Spinal cord (tissue), 10 donors: ENCODE results near the gene CWF19L2. TPM values are rescaled to one million over a fixed set of nuclear protein-coding genes. Genes with fewer than 3 reads are reported as not detected.
"Not testable (repeated sequence)": the region's sequence is repeated elsewhere in the genome, so short reads cannot be mapped to it uniquely, and the experiment has no call there.

Experiments used
- DNase-seq, 6 donors: peaks; one replicate each; pipeline versions ENCODE4 v3.0.0 to v3.0.0-alpha.2; 2013 to 2015; ENCODE audit warnings: low spot score in 6 of 6, low read depth in 4 of 6
- H3K27ac ChIP-seq: one replicate; pipeline ENCODE4 v1.5.1; 2013; ENCODE audit warnings: low read depth, low read length, control low read depth
- H3K27me3 ChIP-seq: one replicate; pipeline ENCODE4 v1.6.1; 2013; ENCODE audit warnings: low read length; ENCODE audit not compliant: control insufficient read depth, insufficient read depth
- H3K36me3 ChIP-seq: one replicate; pipeline ENCODE4 v1.6.1; 2013; ENCODE audit warnings: low read length; ENCODE audit not compliant: control insufficient read depth, insufficient read depth
- H3K4me1 ChIP-seq: one replicate; pipeline ENCODE4 v1.6.1; 2013; ENCODE audit warnings: low read length; ENCODE audit not compliant: control insufficient read depth, insufficient read depth
- H3K4me3 ChIP-seq: one replicate; pipeline ENCODE4 v1.5.1; 2013; ENCODE audit warnings: low read depth, low read length, control low read depth
- H3K9me3 ChIP-seq: one replicate; pipeline ENCODE4 v1.6.1; 2013; ENCODE audit warnings: low read length; ENCODE audit not compliant: control insufficient read depth, insufficient read depth
- WGBS: methylation state at CpG from one replicate; pipeline ENCODE4 v1.1.5; 2013; ENCODE audit warnings: missing lambda C conversion rate; ENCODE audit not compliant: insufficient coverage; 5-methylcytosine and 5-hydroxymethylcytosine counted together
- polyA plus RNA-seq, 2 donors: library from polyadenylated mRNA; unstranded; fragments of 120-200 nt; gene quantifications; one replicate each; pipeline ENCODE4 v1.2.1, GENCODE V29; 2013; ENCODE audit not compliant: insufficient read length in 2 of 2
- total RNA-seq, 2 donors: library from RNA; depleted of rRNA in 1 of 2; stranded (reverse); fragments of 120-200 nt in 1 of 2; fragments of >200 nt in 1 of 2; gene quantifications; one replicate each; pipeline versions ENCODE4 v1.2.3 to v1.2.4, GENCODE V29; 2013 to 2014
- donor health status: healthy.

Gene CWF19L2
- total and polyA plus RNA-seq, 4 donors: 9.4 to 33.0 (median 19.1) TPM

GRCh38 chr11:107478922-107479321 lies 21.3 kb upstream of the CWF19L2 start:
- Histone ChIP-seq H3K27me3 (no peaks in the 10 kb centered on the region), H3K4me3 (no peak overlapping the region), H3K4me1 (no peaks in the 10 kb centered on the region), H3K36me3 (no peaks in the 10 kb centered on the region), H3K9me3 (no peaks in the 10 kb centered on the region), H3K27ac (no peak overlapping the region)
- DNase-seq: no peak

GRCh38 chr11:107477820-107478219 lies 20.2 kb upstream of the CWF19L2 start:
- WGBS: no CpG with 5 or more reads among the region's 3 CpGs
- no peaks in the 10 kb centered on the region for H3K4me1 ChIP-seq
- no peaks in the 10 kb centered on the region for H3K36me3 ChIP-seq
- H3K9me3 ChIP-seq: no peaks in the 10 kb centered on the region
- no peaks in the 10 kb centered on the region for H3K27me3 ChIP-seq
- H3K27ac ChIP-seq: no peak overlapping the region
- no peak overlapping the region for H3K4me3 ChIP-seq
- no peak for DNase-seq

- no peaks in the 10 kb centered on the region for H3K9me3 ChIP-seq
- no peaks in the 10 kb centered on the region for H3K36me3 ChIP-seq
- no peaks in the 10 kb centered on the region for H3K27me3 ChIP-seq
- DNase-seq: no peak
- H3K27ac ChIP-seq: no peak overlapping the region
- WGBS: 80% methylated on average over 2 of the region's 3 CpGs
- no peak overlapping the region for H3K4me3 ChIP-seq
- H3K4me1 ChIP-seq: no peaks in the 10 kb centered on the region
Observed at GRCh38 chr11:107473792-107474191, 16.2 kb upstream of the CWF19L2 start.

- H3K9me3 ChIP-seq: no peaks in the 10 kb centered on the region
- no peak overlapping the region for H3K27ac ChIP-seq
- WGBS: no CpG with 5 or more reads among the region's 1 CpG
- peaks cover 4% of the 10 kb centered on the region for H3K27me3 ChIP-seq
- no peaks in the 10 kb centered on the region for H3K4me1 ChIP-seq
- H3K36me3 ChIP-seq: no peaks in the 10 kb centered on the region
- H3K4me3 ChIP-seq: no peak overlapping the region
- DNase-seq: no peak
Observed at GRCh38 chr11:107472966-107473365, 15.3 kb upstream of the CWF19L2 start.

GRCh38 chr11:107468596-107468995 lies 11.0 kb upstream of the CWF19L2 start:
- no peaks in the 10 kb centered on the region for H3K9me3 ChIP-seq
- H3K4me3 ChIP-seq: no peak overlapping the region
- H3K36me3 ChIP-seq: no peaks in the 10 kb centered on the region
- peaks cover 4% of the 10 kb centered on the region for H3K27me3 ChIP-seq
- no peak overlapping the region for H3K27ac ChIP-seq
- DNase-seq: peak in 1 of 6 donors; percentile 25
- WGBS: 100% methylated on average over 1 of the region's 3 CpGs
- H3K4me1 ChIP-seq: no peaks in the 10 kb centered on the region

GRCh38 chr11:107467696-107468095 lies 10.1 kb upstream of the CWF19L2 start:
- DNase-seq: no peak
- peaks cover 4% of the 10 kb centered on the region for H3K27me3 ChIP-seq
- H3K4me1 ChIP-seq: no peaks in the 10 kb centered on the region
- H3K9me3 ChIP-seq: no peaks in the 10 kb centered on the region
- no peak overlapping the region for H3K27ac ChIP-seq
- H3K4me3 ChIP-seq: no peak overlapping the region
- no peaks in the 10 kb centered on the region for H3K36me3 ChIP-seq
- whole genome bisulfite sequencing: no CpG with 5 or more reads among the region's 1 CpG

- H3K27ac ChIP-seq, H3K9me3 ChIP-seq, H3K4me1 ChIP-seq, DNase-seq, H3K27me3 ChIP-seq, H3K36me3 ChIP-seq, H3K4me3 ChIP-seq: not testable (repeated sequence)
- WGBS: 87% methylated on average over 9 of the region's 10 CpGs
Observed at GRCh38 chr11:107466275-107466866, 8.7 kb upstream of the CWF19L2 start.

GRCh38 chr11:107457205-107457557 lies 444 bp downstream of the CWF19L2 start:
- 0% methylated on average over 6 of the region's 6 CpGs for WGBS
- peak overlapping the region; percentile 47 for H3K27ac ChIP-seq
- DNase-seq: peak in 2 of 6 donors; percentile 4 to 7
- peaks cover 13% of the 10 kb centered on the region for H3K36me3 ChIP-seq
- H3K27me3 ChIP-seq: no peaks in the 10 kb centered on the region
- no peaks in the 10 kb centered on the region for H3K4me1 ChIP-seq
- peak overlapping the region; percentile 98 for H3K4me3 ChIP-seq
- no peaks in the 10 kb centered on the region for H3K9me3 ChIP-seq

- 100% methylated on average over 5 of the region's 5 CpGs for WGBS
- no peak overlapping the region for H3K27ac ChIP-seq
- no peaks in the 10 kb centered on the region for H3K27me3 ChIP-seq
- DNase-seq: no peak
- no peaks in the 10 kb centered on the region for H3K4me1 ChIP-seq
- H3K4me3 ChIP-seq: no peak overlapping the region
- H3K36me3 ChIP-seq: peaks cover 13% of the 10 kb centered on the region
- no peaks in the 10 kb centered on the region for H3K9me3 ChIP-seq
Observed at GRCh38 chr11:107453594-107454286, 3.9 kb downstream of the CWF19L2 start.

GRCh38 chr11:107446822-107447431 lies 10.7 kb downstream of the CWF19L2 start:
- H3K27ac ChIP-seq: no peak overlapping the region

More at GRCh38 chr11:107446822-107447431, 10.7 kb downstream of the CWF19L2 start:
- Histone ChIP-seq H3K9me3 (no peaks in the 10 kb centered on the region), H3K36me3 (peaks cover 4% of the 10 kb centered on the region), H3K27me3 (no peaks in the 10 kb centered on the region), H3K4me1 (no peaks in the 10 kb centered on the region), H3K4me3 (no peak overlapping the region)
- WGBS: 81% methylated on average over 3 of the region's 3 CpGs
- no peak for DNase-seq
